Measurements from ENCODE around the gene MCC.

GRCh38 chr5:113434889-113435288, 53.4 kb downstream of the MCC start, which contains the start of gene TSSK1B:
- TF ChIP-seq CTCF (IDR thresholded peaks at IDR 0.05) (no peak), POLR2A (IDR thresholded peaks at IDR 0.05) (no peak)
